WERI-Rb-1 (cell line): ENCODE results near the gene KRT9.

Experiments used
- DNase-seq: peaks from one replicate; pipeline ENCODE4 v3.0.0-alpha.2; 2020
- H3K27ac ChIP-seq: fragments of 250-450 bp; sonication (Bioruptor Pico); 2 replicates; pipeline ENCODE4 v1.5.1; 2020; ENCODE audit warnings: mild to moderate bottlenecking, moderate library complexity
- H3K27me3 ChIP-seq: fragments of 250-450 bp; sonication (Bioruptor Pico); 2 replicates; pipeline ENCODE4 v1.5.1; 2021; ENCODE audit warnings: mild to moderate bottlenecking, low read depth, moderate library complexity; ENCODE audit not compliant: insufficient read depth, severe bottlenecking
- H3K36me3 ChIP-seq: fragments of 250-450 bp; sonication (Bioruptor Pico); 2 replicates; pipeline ENCODE4 v1.5.1; 2020; ENCODE audit warnings: mild to moderate bottlenecking, moderate library complexity
- H3K4me3 ChIP-seq: 2 replicates; pipeline ENCODE4 v1.5.1; 2011; ENCODE audit warnings: low read depth, mild to moderate bottlenecking, control low read depth, low read length
- H3K9me3 ChIP-seq: fragments of 250-450 bp; sonication (Bioruptor Pico); 2 replicates; pipeline ENCODE4 v1.5.1; 2021; ENCODE audit warnings: mild to moderate bottlenecking, moderate library complexity; ENCODE audit not compliant: severe bottlenecking
- TF ChIP-seq, protein P1 (sequence below): IDR thresholded peaks from 2 replicates; pipeline ENCODE4 v1.5.1; 2011; ENCODE audit warnings: low read depth, mild to moderate bottlenecking, control low read depth, inconsistent platforms, low read length

KRT9 gene

DNA sequence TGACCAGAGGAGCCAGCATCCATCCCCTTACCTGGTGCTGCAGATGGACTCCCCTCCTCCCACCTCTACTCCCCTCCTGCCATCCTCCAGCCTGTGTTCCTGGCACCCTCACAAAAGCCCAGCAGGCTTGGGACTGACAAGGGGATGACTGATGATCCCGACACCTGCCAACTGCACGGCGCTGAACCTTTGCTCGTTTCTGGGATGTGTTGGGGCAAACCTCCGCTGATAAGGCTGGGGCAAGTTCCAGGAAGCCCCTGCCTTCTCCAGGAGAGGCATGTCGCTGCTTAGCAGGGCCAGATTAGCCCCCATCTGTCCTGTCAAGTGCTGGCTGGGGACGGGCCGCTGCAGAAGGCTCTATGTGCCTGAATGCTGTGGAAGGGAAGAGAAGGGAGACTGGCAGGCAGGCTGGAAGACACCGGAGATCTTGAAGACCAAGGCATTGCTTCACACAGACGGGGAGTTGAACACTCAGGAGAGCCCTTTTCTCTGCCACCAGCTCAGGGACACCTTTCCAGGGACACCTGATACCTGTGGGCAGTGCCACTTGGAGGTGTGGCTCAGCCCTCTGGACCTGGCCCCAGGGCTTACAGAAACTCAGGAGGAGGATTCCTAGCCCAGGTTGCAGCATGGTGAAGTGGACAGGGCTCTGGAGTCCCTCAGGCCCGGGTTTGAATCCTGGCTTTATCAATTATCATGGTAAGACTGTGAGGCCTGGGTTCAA lies 52.2 kb downstream of the KRT9 start:
- TF ChIP-seq, protein P1, sequence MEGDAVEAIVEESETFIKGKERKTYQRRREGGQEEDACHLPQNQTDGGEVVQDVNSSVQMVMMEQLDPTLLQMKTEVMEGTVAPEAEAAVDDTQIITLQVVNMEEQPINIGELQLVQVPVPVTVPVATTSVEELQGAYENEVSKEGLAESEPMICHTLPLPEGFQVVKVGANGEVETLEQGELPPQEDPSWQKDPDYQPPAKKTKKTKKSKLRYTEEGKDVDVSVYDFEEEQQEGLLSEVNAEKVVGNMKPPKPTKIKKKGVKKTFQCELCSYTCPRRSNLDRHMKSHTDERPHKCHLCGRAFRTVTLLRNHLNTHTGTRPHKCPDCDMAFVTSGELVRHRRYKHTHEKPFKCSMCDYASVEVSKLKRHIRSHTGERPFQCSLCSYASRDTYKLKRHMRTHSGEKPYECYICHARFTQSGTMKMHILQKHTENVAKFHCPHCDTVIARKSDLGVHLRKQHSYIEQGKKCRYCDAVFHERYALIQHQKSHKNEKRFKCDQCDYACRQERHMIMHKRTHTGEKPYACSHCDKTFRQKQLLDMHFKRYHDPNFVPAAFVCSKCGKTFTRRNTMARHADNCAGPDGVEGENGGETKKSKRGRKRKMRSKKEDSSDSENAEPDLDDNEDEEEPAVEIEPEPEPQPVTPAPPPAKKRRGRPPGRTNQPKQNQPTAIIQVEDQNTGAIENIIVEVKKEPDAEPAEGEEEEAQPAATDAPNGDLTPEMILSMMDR, result no peak
- H3K36me3 ChIP-seq, result no peaks in the 10 kb centered on the region
- no peaks in the 10 kb centered on the region for H3K27me3 ChIP-seq
- H3K9me3 ChIP-seq, result no peaks in the 10 kb centered on the region
- H3K27ac ChIP-seq, result peak overlapping the region; percentile 54
- H3K4me3 ChIP-seq, result no peak overlapping the region
- DNase-seq, result peak; percentile 81

DNA sequence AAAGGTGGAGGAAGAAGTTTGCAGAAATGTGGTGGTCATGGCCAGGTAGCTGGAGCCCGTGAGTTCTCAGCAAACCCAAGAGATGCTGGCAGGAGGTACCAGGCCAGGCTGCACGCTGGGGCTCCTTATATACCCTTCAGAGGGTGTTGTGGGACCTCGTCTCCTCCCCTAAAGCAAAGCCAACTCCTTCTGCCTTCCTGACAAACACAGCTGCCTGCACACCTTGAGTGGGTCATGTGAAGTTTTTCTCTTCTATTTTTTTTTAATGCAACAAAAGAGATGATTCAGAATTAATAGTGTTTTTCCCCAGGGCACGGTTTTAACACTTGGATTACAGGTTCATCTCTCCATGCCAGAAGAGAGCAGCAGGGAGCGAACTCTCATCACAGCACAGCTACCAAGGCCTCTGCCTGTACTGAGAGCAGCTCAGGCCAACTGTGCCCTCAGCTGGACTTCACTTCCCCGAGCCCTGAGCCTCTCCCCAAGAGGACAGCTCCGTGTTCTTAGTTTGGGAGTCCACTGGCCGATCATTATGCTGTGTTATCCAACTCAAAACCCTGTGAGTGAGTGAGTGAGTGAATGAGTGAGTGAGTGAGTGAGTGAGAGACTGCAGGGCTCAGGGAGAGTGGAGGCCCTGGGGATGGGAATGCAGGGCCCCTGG lies 52.9 kb downstream of the KRT9 start, which contains the start of gene KRT15:
Gene KRT15 (minus strand): TSS at position 102 of the 661 bp plus-strand sequence. CDS start 63 bp downstream, at position 39.
- Histone ChIP-seq H3K27ac (peak within 1 kb of the TSS; percentile 54), H3K4me3 (no peak within 1 kb of the TSS), H3K9me3 (no peaks in the 10 kb centered on the region), H3K36me3 (no peaks in the 10 kb centered on the region), H3K27me3 (no peaks in the 10 kb centered on the region)
- TF ChIP-seq, protein P1, result no peak; the same call in 1 of the 2 replicates
- peak; percentile 58 for DNase-seq

DNA sequence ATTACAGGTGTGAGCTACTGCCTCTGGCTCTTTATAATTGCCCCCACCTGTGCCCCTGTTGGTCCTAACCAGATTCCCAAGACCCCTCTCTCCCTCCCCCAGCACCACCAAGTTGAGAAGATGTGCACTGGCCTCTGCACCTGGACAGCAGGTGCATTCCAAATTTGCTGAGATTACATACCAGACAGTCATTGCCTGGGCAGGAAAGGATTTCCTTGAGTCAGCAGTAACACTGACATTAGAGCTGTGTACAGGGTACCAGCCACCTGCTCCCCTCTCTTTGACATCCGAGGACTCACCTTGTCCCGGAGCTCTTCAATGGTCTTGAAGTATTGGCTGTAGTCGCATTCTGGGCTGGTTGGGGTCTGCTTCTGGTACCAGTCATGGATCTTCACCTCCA lies 53.8 kb downstream of the KRT9 start:
- no peak for DNase-seq
- H3K9me3 ChIP-seq, result no peaks in the 10 kb centered on the region
- H3K4me3 ChIP-seq, result no peak overlapping the region
- H3K27ac ChIP-seq, result no peak overlapping the region
- H3K27me3 ChIP-seq, result no peaks in the 10 kb centered on the region
- no peaks in the 10 kb centered on the region for H3K36me3 ChIP-seq
- TF ChIP-seq, protein P1, result no peak

DNA sequence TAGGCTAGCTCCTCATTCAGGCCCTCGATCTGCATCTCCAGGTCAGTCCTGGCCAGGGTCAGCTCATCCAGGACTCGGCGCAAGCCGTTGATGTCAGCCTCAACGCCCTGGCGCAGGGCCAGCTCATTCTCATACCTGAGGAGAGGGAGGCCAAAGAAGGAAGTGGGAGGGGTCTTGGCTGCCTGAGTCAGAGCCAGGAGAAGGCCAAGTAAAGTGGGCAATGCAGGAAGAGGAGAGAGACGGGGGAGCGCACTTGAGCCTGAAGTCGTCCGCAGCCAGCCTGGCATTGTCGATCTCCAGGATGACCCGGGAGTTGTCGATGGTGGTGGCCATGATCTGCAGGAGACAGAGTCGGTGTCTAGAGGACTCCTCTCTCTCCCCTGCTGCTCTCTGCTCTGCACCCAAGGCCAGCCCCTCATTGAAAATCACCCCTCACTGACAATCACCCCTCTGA lies 55.0 kb downstream of the KRT9 start:
- TF ChIP-seq, protein P1, result no peak

DNA sequence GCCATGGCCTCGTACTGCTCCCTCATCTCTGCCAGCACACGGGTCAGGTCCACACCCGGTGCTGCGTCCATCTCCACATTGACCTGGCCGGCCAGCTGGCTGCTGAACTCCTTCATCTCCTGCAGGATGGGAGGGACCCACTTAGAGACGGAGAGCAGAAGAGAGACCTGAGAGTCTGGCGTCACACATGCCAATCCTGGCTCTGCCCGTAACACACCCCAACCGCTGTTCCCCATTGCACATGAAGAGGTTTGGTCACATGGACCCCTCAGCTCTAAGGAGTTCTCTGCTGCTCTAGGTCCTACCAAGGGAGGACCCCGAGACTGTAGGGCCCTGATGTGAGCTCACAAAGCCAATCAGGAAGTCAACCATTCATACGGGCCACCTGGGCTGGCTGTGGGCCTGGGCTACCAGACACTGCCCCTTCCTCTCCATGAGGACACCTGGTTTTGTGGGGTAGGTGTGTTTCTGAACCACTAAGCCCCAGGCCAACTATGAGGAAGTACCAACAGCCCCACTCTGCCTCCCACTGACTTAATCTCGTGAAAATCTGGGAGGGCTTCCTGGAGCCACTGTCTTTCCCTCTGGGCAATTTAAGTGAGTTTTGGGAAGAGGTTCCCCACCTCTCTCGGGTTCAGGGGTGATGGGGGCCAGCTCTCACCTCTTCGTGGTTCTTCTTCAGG lies 55.6 kb downstream of the KRT9 start:
- no peaks in the 10 kb centered on the region for H3K27me3 ChIP-seq
- no peaks in the 10 kb centered on the region for H3K36me3 ChIP-seq
- no peak overlapping the region for H3K4me3 ChIP-seq
- H3K9me3 ChIP-seq, result no peaks in the 10 kb centered on the region
- H3K27ac ChIP-seq, result no peak overlapping the region
- no peak for DNase-seq
- TF ChIP-seq, protein P1, result no peak

More for the DNA sequence above, 55.0 kb downstream of the KRT9 start:
- no peak overlapping the region for H3K4me3 ChIP-seq
- no peak for DNase-seq
- no peaks in the 10 kb centered on the region for H3K27me3 ChIP-seq
- no peaks in the 10 kb centered on the region for H3K9me3 ChIP-seq
- H3K27ac ChIP-seq, result no peak overlapping the region
- H3K36me3 ChIP-seq, result no peaks in the 10 kb centered on the region
